Adrenal gland (tissue), 12 donors: ENCODE results near the gene FASTK. TPM values are rescaled to one million over a fixed set of nuclear protein-coding genes. Genes with fewer than 3 reads are reported as not detected.

ENCODE experiments used
- DNase-seq, 7 donors: peaks; one replicate each; pipeline ENCODE4 v3.0.0-alpha.2; 2019 to 2020
- H3K27ac ChIP-seq, 5 donors: fragments of 200-600 bp; sonication (generic) in 4 of 5; 1 replicate in 3 of 5; 2 replicates in 2 of 5; pipeline versions ENCODE4 v1.5.1 to v1.8.0; 2016 to 2020; ENCODE audit warnings: mild to moderate bottlenecking in 1 of 5
- H3K27me3 ChIP-seq: fragments of 200-600 bp; 2 replicates; pipeline ENCODE4 v1.8.0; 2021
- H3K36me3 ChIP-seq, 2 donors: fragments of 200-600 bp; replicated peaks in 1 of 2; 1 replicate in 1 of 2; 2 replicates in 1 of 2; pipeline versions ENCODE4 v1.5.1 to v1.8.0; 2018 to 2022
- H3K4me1 ChIP-seq, 2 donors: fragments of 200-600 bp; replicated peaks in 1 of 2; 1 replicate in 1 of 2; 2 replicates in 1 of 2; pipeline versions ENCODE4 v1.5.1 to v1.8.0; 2018 to 2021
- H3K4me3 ChIP-seq, 4 donors: fragments of 200-600 bp; sonication (generic) in 3 of 4; one replicate each; pipeline ENCODE4 v1.5.1; 2016 to 2018
- H3K9me3 ChIP-seq, 3 donors: fragments of 200-600 bp; sonication (generic) in 1 of 3; replicated peaks in 1 of 3; 1 replicate in 2 of 3; 2 replicates in 1 of 3; pipeline versions ENCODE4 v1.5.1 to v1.8.0; 2016 to 2021
- CTCF ChIP-seq, 6 experiments: fragments of 450-650 bp in 4 of 6; fragments of 200-600 bp in 2 of 6; sonication (generic) in 1 of 6; IDR thresholded peaks; 1 replicate in 5 of 6; 2 replicates in 1 of 6; pipeline versions ENCODE4 v1.5.1 to v1.8.0; 2016 to 2021; ENCODE audit warnings: antibody characterized with exemption in 6 of 6, mild to moderate bottlenecking in 2 of 6, moderate library complexity in 1 of 6
- POLR2A ChIP-seq, 2 donors: fragments of 450-650 bp; IDR thresholded peaks; one replicate each; pipeline ENCODE4 v1.6.1; 2017; ENCODE audit warnings: antibody characterized with exemption in 2 of 2, mild to moderate bottlenecking in 2 of 2, moderate library complexity in 1 of 2
- WGBS, 4 donors: extraction: QIAGEN DNeasy Blood & Tissue Kit in 2 of 4; methylation state at CpG; one replicate each; pipeline versions ENCODE4 v1.1.5 to v1.1.7; 2013 to 2017; 5-methylcytosine and 5-hydroxymethylcytosine counted together
- intact Hi-C, 2 donors: fragments of 100-400 bp; cut with DNase I; formaldehyde crosslinking; loops; one replicate each; pipeline versions ENCODE4 v1.14.1 to v1.15.0; 2022 to 2023
- polyA plus RNA-seq, 3 donors: library from polyadenylated mRNA; stranded (reverse); fragments of 200-250 nt in 2 of 3; fragments of 350-450 nt in 1 of 3; fragmentation: Illumina TruSeq in 1 of 3; extraction: RNeasy Lipid Tissue Mini Kit (QIAGEN cat#74804) in 1 of 3; gene quantifications; one replicate each; pipeline ENCODE4 v1.2.3, GENCODE V29; 2013 to 2014
- total RNA-seq, 9 donors: library from RNA; depleted of rRNA in 4 of 9; stranded (reverse); fragments of >200 nt in 4 of 9; fragments of 120-200 nt in 1 of 9; fragmentation: NEBNext Ultra II Directional in 1 of 9; extraction: Animal tissue kit (Norgen Biotek cat#: 25700) in 1 of 9; gene quantifications; one replicate each; pipeline versions ENCODE4 v1.1.0 to v1.2.4, GENCODE V29; 2013 to 2023
- donor health status: healthy with polysubstance abuse.
- donor health status: Bipolar disorder and iron deficiency.
- donor health status: DM: yes; HTN: yes; CAD: no.
- donor health status: DM: no; HTN: no; CAD: no.
- donor health status: DM: no; HTN: no; CAD: no.
- donor health status: DM: yes; HTN: yes; CAD: no.

The FASTK gene
- total and polyA plus RNA-seq, 12 donors, result 21.4 to 516 (median 85.8) TPM

GRCh38 chr7:151059367-151060112 lies 21.1 kb downstream of the FASTK start, which contains the start of gene SLC4A2:
Gene SLC4A2 (plus strand): TSS chr7:151059589. CDS start chr7:151061988, 2,399 bp downstream.
- 1 to 2% (median 1%) methylated on average over 19 to 75 of the region's 75 CpGs for WGBS, 4 donors
- intact Hi-C loops, result no loop called here
- H3K9me3 ChIP-seq, result no peaks in the 10 kb centered on the region
- peak within 1 kb of the TSS; percentile 92 to 96 (median 96) for H3K27ac ChIP-seq
- peaks cover 0 to 7% of the 10 kb centered on the region in 2 donors for H3K36me3 ChIP-seq
- H3K27me3 ChIP-seq, result no peaks in the 10 kb centered on the region
- H3K4me3 ChIP-seq, result peak within 1 kb of the TSS; percentile 40 to 98 (median 72)
- peak in 5 of 6 experiments; percentile 9 to 48 (median 39) for TF ChIP-seq CTCF (IDR thresholded peaks at IDR 0.05)
- TF ChIP-seq POLR2A (IDR thresholded peaks at IDR 0.05), result peak in 1 of 2 donors; percentile 34
- peak; percentile 67 to 86 (median 73) for DNase-seq
- H3K4me1 ChIP-seq, result peaks cover 40 to 57% of the 10 kb centered on the region in 2 donors

GRCh38 chr7:151058781-151059366 lies 21.7 kb downstream of the FASTK start:
- no peaks in the 10 kb centered on the region for H3K36me3 ChIP-seq
- no peaks in the 10 kb centered on the region for H3K9me3 ChIP-seq
- peaks cover 40 to 57% of the 10 kb centered on the region in 2 donors for H3K4me1 ChIP-seq
- TF ChIP-seq POLR2A (IDR thresholded peaks at IDR 0.05), result no peak
- no peak for TF ChIP-seq CTCF (IDR thresholded peaks at IDR 0.05)
- intact Hi-C loops, result no loop called here
- WGBS, 4 donors, result 5 to 9% (median 7%) methylated on average over 7 to 18 of the region's 18 CpGs
- H3K4me3 ChIP-seq, result peak overlapping the region in 3 of 4 donors; percentile 49 to 98 (median 95)
- DNase-seq, result peak in 2 of 7 donors; percentile 37 to 42
- no peaks in the 10 kb centered on the region for H3K27me3 ChIP-seq
- peak overlapping the region; percentile 92 to 96 (median 96) for H3K27ac ChIP-seq

GRCh38 chr7:151057989-151058780 lies 22.4 kb downstream of the FASTK start:
- Histone ChIP-seq H3K36me3 (no peaks in the 10 kb centered on the region), H3K4me3 (peak overlapping the region in 2 of 4 donors; percentile 95 to 98), H3K27me3 (no peaks in the 10 kb centered on the region), H3K4me1 (peaks cover 40 to 53% of the 10 kb centered on the region in 2 donors), H3K9me3 (no peaks in the 10 kb centered on the region), H3K27ac (peak overlapping the region; percentile 92 to 96 (median 96))
- peak; percentile 45 to 93 for TF ChIP-seq POLR2A (IDR thresholded peaks at IDR 0.05)
- no peak for TF ChIP-seq CTCF (IDR thresholded peaks at IDR 0.05)
- 0 to 2% (median 1%) methylated on average over 12 to 46 of the region's 46 CpGs for WGBS, 4 donors
- intact Hi-C loops, result no loop called here
- peak; percentile 97 to 100 (median 99) for DNase-seq
